ENCODE data around the gene IZUMO1R.

DNA sequence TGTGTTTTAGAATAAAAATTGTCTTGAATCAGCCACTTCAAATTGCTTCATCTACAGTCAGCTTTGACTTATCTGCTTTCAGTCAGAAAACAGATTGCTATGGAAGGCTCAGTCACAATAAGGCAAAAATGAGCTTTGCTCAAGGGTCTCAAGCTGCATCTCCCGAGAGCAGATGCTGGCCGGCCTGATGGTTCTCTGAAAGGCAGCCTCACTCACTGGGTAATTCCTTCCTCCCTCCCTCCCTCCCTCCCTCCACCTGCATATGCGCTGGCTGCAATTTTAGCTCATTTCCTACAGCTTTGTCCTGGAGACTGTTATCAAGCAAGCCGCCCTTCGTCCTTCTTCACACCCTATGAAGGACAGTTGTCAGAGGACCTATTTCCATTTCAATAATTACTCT lies 1.6 kb upstream of the IZUMO1R start:
- no peak for TF ChIP-seq POLR2A (IDR thresholded peaks at IDR 0.05)
- TF ChIP-seq, protein P1, sequence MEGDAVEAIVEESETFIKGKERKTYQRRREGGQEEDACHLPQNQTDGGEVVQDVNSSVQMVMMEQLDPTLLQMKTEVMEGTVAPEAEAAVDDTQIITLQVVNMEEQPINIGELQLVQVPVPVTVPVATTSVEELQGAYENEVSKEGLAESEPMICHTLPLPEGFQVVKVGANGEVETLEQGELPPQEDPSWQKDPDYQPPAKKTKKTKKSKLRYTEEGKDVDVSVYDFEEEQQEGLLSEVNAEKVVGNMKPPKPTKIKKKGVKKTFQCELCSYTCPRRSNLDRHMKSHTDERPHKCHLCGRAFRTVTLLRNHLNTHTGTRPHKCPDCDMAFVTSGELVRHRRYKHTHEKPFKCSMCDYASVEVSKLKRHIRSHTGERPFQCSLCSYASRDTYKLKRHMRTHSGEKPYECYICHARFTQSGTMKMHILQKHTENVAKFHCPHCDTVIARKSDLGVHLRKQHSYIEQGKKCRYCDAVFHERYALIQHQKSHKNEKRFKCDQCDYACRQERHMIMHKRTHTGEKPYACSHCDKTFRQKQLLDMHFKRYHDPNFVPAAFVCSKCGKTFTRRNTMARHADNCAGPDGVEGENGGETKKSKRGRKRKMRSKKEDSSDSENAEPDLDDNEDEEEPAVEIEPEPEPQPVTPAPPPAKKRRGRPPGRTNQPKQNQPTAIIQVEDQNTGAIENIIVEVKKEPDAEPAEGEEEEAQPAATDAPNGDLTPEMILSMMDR (IDR thresholded peaks at IDR 0.05 in 4 of 5, conservative IDR thresholded peaks at IDR 0.05 in 1 of 5): no peak
